Fibroblast of the aortic adventitia (primary cell): Measurements from ENCODE around the gene TBX1. TPM values are rescaled to one million over a fixed set of nuclear protein-coding genes. Genes with fewer than 3 reads are reported as not detected.
A peak's percentile ranks its signal among the peaks of the same experiment; 100 is the strongest.

ENCODE experiments used
- DNase-seq: peaks from one replicate; pipeline ENCODE4 v3.0.0-alpha.2; 2010; ENCODE audit warnings: low read depth
- H3K4me3 ChIP-seq: 2 replicates; pipeline ENCODE4 v1.5.1; 2011; ENCODE audit warnings: low read depth, mild to moderate bottlenecking, control low read depth, low read length, moderate library complexity
- CTCF ChIP-seq: IDR thresholded peaks from 2 replicates; pipeline ENCODE4 v1.5.1; 2011; ENCODE audit warnings: mild to moderate bottlenecking, low read length, control low read depth, inconsistent platforms; ENCODE audit not compliant: insufficient read depth
- total RNA-seq: library from RNA; depleted of rRNA; stranded (reverse); fragments of >200 nt; gene quantifications from 2 replicates; pipeline ENCODE4 v1.2.3, GENCODE V29; 2012; ENCODE audit warnings: low replicate concordance

The TBX1 gene
- total RNA-seq, 1 donor: 2.8 TPM

GRCh38 chr22:19811811-19812771, 51.5 kb downstream of the TBX1 start:
- DNase-seq: no peak
- no peak for TF ChIP-seq CTCF
- no peak overlapping the region for H3K4me3 ChIP-seq

- TF ChIP-seq CTCF: no peak
- H3K4me3 ChIP-seq: no peak overlapping the region
- DNase-seq: no peak
Observed at GRCh38 chr22:19812910-19813309, 52.3 kb downstream of the TBX1 start.

- no peak for TF ChIP-seq CTCF
- no peak for DNase-seq
- no peak overlapping the region for H3K4me3 ChIP-seq
Observed at GRCh38 chr22:19814428-19814827, 53.9 kb downstream of the TBX1 start.

GRCh38 chr22:19815093-19815822, 54.7 kb downstream of the TBX1 start:
- H3K4me3 ChIP-seq: no peak overlapping the region
- no peak for TF ChIP-seq CTCF
- peak; percentile 54 for DNase-seq

- no peak for DNase-seq
- no peak for TF ChIP-seq CTCF
- H3K4me3 ChIP-seq: no peak overlapping the region
Observed at GRCh38 chr22:19815823-19816290, 55.3 kb downstream of the TBX1 start.

GRCh38 chr22:19816372-19817119, 56.0 kb downstream of the TBX1 start:
- H3K4me3 ChIP-seq: no peak overlapping the region
- no peak for TF ChIP-seq CTCF
- DNase-seq: no peak
